Measurements from ENCODE around the gene ESRRA. TPM values are rescaled to one million over a fixed set of nuclear protein-coding genes. Genes with fewer than 3 reads are reported as not detected.

Gene ESRRA
- total and polyA plus RNA-seq, 2 of the 8 experiments (the other 6 are each of a cell fraction or from before 2014, with no cell fraction given): 18.2 to 37.0 TPM

GRCh38 chr11:64258946-64259532 is 46.3 kb upstream of the ESRRA start:
- H3K23me2 ChIP-seq (ENCODE audit: low read depth, low read length): no peaks in the 10 kb centered on the region
- H3K23ac ChIP-seq (ENCODE audit: insufficient read length): no peak overlapping the region
- no peak overlapping the region for H4K8ac ChIP-seq (ENCODE audit: extremely low read depth, insufficient read depth, low read length)
- H2BK12ac ChIP-seq (ENCODE audit: low read depth, low read length): no peak overlapping the region
- CTCF ChIA-PET (ENCODE audit: partially characterized antibody): interaction anchor here (0.6 to 5.9 kb wide), 5 partner anchors 7 to 82 kb away, joined by 3 to 62 read pairs (median 7); no protein-coding TSS in a partner anchor
- H3K14ac ChIP-seq (ENCODE audit: insufficient read length): no peak overlapping the region
- no peaks in the 10 kb centered on the region; a peak in 3 of 7 replicates for H3K4me1 ChIP-seq (replicated peaks in 1 of 4; ENCODE audit: control insufficient read depth in 3 of 4, insufficient read depth in 4 of 4, low read length in 3 of 4)
- H3K79me1 ChIP-seq (ENCODE audit: low read depth, low read length): no peaks in the 10 kb centered on the region
- POLR2A ChIA-PET (ENCODE audit: partially characterized antibody): interaction anchor here (0.8 to 7.1 kb wide), 9 partner anchors 8 to 39 kb away, joined by 3 to 101 read pairs (median 4); partner anchors contain the start of gene PPP1R14B
- no peaks in the 10 kb centered on the region for H3K27me3 ChIP-seq (replicated peaks in 1 of 4; ENCODE audit: control insufficient read depth in 3 of 4, extremely low read depth in 1 of 4, insufficient read depth in 3 of 4, low read length in 3 of 4)
- no peak overlapping the region for H3K4me2 ChIP-seq (ENCODE audit: insufficient read depth in 1 of 2, low read depth in 2 of 2, low read length in 2 of 2)
- no peak overlapping the region for H2BK15ac ChIP-seq (ENCODE audit: low read length)
- no peak overlapping the region for H2BK5ac ChIP-seq (ENCODE audit: low read depth, low read length)
- H2AK5ac ChIP-seq (ENCODE audit: low read depth, low read length): no peak overlapping the region
- no peak overlapping the region for H4K91ac ChIP-seq (replicated peaks; ENCODE audit: insufficient read length, low read length)
- no peak overlapping the region for H4K5ac ChIP-seq (ENCODE audit: insufficient read length, low read depth, low read length)
- H2BK20ac ChIP-seq (ENCODE audit: low read length): no peak overlapping the region
- peaks cover 6 to 23% of the 10 kb centered on the region in 2 experiments for H4K20me1 ChIP-seq (replicated peaks in 1 of 2; ENCODE audit: control insufficient read depth in 1 of 2, insufficient read depth in 2 of 2, low read length in 2 of 2)
- no peak overlapping the region for H3K4me3 ChIP-seq (ENCODE audit: extremely low read depth in 1 of 4, insufficient read depth in 2 of 4, low read depth in 3 of 4, low read length in 4 of 4)
- no peak overlapping the region for H3K27ac ChIP-seq (ENCODE audit: low read depth, low read length)
- no peak overlapping the region for H3K4ac ChIP-seq (replicated peaks; ENCODE audit: insufficient read length, low read depth, low read length)
- H3K56ac ChIP-seq (replicated peaks; ENCODE audit: insufficient read length, low read depth, low read length): no peak overlapping the region
- no peak overlapping the region for H2AFZ ChIP-seq (ENCODE audit: low read length)
- H3K18ac ChIP-seq (ENCODE audit: extremely low read depth, low read length): no peak overlapping the region
- no peak overlapping the region for H3K9ac ChIP-seq (replicated peaks in 1 of 4; ENCODE audit: extremely low read depth in 1 of 4, low read depth in 3 of 4, low read length in 3 of 4)
- FAIRE-seq (no peak), DNase-seq (ENCODE audit: low read depth in 1 of 2, low spot score in 2 of 2) (no peak)
- H3K9me3 ChIP-seq (ENCODE audit: insufficient read depth in 2 of 2, low read depth in 1 of 2, low read length in 1 of 2): no peaks in the 10 kb centered on the region
- peaks cover 21 to 86% (median 42%) of the 10 kb centered on the region in 4 experiments for H3K36me3 ChIP-seq (ENCODE audit: control insufficient read depth in 2 of 4, insufficient read depth in 4 of 4, low read length in 3 of 4)
- 100% methylated on average over 6 of the region's 32 CpGs; no CpG with 5 or more reads in 1 of the 2 experiments for WGBS, 2 experiments (ENCODE audit: extremely low coverage in 1 of 2, insufficient coverage in 1 of 2, insufficient read length in 1 of 2, insufficient replicate concordance in 2 of 2, low coverage in 1 of 2, low lambda C conversion rate in 2 of 2, missing lambda C conversion rate in 1 of 2)
- no peak overlapping the region for H2BK120ac ChIP-seq (replicated peaks; ENCODE audit: low read depth, low read length)
- H3K79me2 ChIP-seq (ENCODE audit: control insufficient read depth in 1 of 2, insufficient read depth in 2 of 2, low read length in 2 of 2): 0 out of 4 replicates have a peak, but pooled peaks cover 0 to 2% of the 10 kb centered on the region in 2 experiments
- no peak for TF ChIP-seq CREB1 (IDR thresholded peaks at IDR 0.05)
- TF ChIP-seq POLR2AphosphoS5 (IDR thresholded peaks at IDR 0.05; ENCODE audit: low read depth, low read length): no peak
- TF ChIP-seq RXRA (IDR thresholded peaks at IDR 0.05; ENCODE audit: insufficient read depth, low read depth, low read length): no peak
- TF ChIP-seq TCF12 (IDR thresholded peaks at IDR 0.05; ENCODE audit: low read depth, low read length): no peak
